Amygdala (tissue), 56 donors: ENCODE results near the gene GNAO1.
A peak's percentile ranks its signal among the peaks of the same experiment; 100 is the strongest.

Experiments
- DNase-seq, 56 donors: peaks; one replicate each; lab custom pipeline; 2025; lab: John Stamatoyannopoulos, UW

The GNAO1 gene

GRCh38 chr16:56355786-56356275, 164.5 kb downstream of the GNAO1 start:
- no peak for DNase-seq

DNA sequence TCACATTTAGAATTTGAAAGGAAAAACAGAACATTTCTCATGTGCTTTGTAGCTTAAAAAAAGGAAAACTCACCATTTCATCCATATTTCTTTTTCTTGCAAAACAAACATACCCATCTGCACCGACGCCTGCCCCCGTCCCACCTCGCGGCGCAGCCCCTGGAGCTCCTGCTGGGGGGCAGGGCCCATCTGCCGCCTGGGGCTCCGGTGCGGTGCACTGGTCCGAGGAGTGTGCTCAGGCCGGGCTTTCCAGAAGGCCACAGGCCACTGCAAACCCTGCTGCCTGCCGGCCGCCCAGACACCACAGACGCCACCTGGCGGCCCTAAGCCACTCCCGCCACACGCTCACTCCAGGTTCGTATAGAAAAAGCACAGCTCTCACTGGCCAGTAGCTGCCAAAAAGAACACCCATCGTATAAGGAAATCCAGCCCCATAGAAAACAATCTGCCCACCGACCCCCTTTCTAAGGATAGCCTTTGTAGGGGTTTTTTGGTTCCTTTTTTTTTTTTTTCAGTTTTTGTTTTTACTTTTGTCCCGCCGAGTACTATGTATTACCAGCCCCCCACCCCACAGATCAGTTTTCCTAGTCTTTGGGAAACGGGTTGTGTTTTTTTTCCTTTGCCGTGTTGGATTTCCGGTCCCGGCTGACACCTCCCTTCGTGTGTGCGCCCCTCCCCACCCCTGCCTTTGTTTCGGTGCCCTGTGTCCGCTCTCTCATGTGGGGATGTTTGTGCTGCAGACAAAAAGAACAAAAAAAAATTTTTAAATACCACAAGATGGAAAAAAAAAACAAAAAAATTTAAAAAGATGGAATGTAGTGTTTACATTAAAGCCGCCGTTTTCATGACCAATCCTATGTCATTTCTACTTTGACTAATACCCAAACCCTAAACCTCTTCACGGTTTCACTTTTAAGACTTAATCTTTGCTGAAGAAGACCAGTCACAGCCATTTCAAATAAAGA, 165.3 kb downstream of the GNAO1 start:
- DNase-seq = peak in 44 of 56 donors; percentile 12 to 81 (median 50)

DNA sequence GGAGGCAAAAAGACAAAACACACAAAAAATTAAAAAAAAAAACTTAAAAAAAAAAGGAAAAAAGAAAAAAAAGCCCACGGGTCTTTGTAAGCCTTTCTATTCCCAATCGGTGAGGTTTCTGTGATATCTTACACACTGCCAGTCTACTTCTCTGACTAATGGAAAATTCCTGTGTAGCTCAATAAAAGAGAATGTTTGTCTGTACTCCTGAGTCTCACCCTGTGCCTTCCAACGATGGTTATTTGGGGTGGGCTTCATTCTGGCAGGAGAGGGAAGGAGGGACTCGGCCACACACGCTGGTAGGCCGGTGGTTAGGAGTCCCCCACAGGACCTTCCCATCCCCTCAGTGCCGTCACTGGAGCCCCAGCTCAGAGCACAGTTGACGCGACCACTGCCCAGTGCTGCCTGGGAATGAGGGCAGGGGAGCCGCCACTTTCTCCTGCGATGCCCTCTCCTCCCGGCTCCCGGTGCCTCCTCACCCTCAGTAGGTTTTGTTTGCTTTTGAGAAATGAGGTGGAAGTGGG, 166.0 kb downstream of the GNAO1 start:
- no peak for DNase-seq

DNA sequence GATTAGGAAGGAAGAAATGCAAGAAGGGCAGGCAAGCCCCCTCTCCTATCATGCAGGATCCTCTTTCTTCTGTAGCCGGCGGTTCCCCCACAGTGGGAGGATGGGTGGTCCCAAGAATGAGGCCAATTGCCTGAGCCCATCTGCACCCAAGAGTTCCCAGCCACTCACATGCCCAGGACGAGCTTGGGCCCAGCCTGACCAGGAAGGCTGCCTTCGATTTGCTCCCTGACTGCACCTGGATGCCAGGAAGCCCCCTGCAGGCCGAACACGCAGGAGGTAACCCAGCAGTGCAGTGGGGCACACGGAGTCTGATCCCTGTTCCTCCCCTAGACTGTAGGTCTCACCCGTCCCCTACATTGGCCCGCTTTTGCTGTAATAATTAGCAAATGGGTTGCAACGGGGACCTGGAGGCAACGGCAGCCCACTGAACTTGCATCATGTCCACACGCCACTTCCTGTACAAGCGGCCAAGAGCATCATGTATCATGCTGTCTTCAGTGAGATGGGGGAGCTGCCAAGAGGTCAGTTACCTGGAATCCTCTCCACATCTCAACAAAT, 166.6 kb downstream of the GNAO1 start:
- no peak for DNase-seq

DNA sequence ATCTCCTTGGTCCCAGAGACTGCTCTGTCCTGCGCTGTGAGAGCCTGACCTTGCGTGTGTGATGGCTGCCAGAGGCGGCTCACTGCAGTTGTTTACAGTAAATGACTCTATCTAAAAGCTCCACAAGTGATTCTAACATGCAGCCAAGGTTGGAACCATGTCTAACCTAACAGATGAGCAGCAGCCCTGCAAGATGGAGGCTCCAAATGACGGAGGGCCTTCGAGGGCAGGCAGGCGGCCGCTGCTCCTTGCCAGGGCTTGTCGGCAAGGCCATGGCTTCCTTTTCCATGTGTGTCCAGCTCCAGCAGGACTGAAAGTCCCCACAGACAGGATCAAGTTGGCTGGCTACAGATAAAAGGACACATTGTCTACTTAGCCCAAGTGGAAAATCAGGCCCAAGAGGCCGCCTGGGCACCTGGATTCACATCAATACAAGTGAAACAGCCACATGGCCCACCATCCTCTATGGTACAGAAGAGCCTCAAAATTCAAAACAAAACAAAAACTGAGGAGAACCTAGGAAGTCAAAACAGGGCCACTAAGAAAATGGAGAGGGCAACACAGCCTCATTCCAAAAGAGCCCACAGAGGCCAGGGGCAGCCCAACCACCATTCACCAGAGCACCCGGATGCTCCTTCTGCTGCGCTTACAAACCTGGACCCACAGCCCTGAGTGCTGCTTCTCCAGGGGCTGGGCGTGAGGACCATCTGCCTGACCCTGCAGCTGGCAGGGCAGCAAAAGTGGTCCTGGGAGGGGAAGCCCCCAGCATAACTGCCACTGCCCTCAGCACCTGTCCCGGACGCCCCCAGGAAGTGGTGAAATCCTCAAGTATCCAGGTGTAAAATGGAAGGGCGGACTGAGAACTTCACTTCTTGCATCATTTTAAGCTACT, 169.1 kb downstream of the GNAO1 start:
- no peak for DNase-seq

GRCh38 chr16:56362057-56362655, 170.9 kb downstream of the GNAO1 start:
- DNase-seq = no peak

DNA sequence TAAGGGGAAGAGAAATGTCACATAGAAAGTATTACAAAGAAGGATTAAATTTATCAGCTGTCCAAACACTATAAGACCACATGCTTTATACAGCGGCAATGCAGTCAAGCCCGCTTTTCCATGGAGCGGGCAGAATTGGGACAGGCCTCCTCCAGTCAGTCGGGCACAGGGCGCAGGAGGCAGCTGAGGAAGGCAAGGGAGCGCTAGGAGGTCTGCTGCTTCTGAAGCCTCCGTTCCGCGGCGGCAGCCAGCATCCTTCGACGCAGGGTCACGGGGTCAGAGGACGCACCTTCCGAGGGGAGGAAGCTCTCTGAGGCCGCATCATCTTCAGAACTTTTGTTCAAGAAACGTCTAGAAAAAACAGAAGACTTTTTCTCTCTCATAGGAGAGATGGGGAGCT, 171.4 kb downstream of the GNAO1 start:
- no peak for DNase-seq

DNA sequence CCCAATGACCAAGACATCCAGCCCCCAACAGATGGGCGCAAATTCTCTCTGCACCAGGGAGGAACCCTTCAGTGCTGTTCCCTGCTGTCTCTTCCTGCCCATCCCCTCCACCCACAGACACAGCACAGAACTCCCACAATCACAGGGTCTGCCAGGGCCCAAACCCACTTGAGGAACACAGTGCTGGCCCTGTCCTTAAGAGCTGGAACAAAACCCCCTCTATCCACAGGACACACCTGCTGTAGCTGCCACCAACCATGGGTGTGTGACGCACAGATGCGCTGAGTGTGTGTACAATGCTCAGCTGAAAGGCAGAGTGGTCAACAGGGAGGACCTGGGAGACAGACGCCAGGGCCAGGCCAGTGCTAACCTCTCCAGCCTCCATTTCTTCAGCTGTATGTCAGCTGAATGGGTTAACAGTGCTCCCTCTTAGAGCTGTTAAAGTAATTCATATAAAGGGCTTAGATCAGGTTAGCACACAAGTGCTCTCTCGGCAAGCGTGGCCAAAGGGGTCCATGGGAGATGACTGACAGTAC, 172.0 kb downstream of the GNAO1 start:
- no peak for DNase-seq

DNA sequence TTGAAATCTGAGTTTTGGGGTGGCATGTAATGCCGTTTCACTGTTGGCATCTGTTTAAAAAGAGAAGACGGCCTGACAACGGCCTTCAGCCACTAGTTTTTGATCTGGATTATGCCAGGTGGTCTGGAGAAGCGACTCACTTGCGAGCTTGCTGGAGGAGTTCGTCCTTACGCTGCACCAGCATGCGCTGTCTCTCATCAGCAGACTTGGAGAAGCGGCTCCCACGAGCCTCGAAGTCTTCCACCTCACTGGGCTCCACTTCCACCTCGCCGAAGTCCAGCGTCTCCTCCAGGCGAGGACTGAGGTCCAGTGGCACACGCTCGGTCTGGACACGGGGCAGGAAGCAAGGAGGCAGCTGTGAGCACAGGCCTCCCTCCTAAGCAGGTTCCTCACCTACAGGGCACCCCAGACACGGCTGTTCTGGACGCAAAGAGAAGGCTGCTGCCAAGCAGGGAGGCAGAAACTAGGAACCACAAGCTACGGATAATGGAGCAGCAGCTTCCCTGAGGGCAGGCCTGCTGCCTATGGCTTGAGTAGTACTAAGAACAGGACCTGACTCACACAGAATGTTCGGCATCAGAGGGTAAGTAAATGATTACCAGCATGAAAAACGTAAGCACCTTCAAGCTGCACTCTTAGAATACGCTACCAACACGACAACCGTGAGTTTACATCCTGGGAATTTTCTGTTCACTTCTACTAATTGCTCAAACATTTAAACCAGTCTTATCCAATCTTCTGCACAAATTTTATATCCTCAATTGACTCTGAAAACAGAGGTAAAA, 172.7 kb downstream of the GNAO1 start:
- DNase-seq = no peak

DNA sequence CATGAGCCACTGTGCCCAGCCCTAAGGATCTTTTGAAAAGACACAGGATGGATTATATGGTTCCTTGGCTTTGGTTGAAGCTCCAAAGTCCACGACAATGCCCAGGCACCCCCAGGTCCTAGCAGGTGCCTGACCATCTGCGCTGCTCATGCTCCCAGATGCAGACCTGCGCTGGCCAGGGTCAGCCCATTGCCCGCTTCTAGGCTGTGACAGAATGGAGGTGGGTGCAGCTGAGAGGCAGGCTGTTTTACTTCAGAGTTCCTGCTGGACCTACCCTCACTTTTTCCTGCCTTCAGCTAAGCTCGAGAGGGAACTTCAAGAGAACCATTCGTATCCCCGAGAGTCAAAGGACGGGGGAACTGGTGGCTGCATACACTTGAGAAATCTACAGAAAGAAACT, 173.6 kb downstream of the GNAO1 start:
- DNase-seq = no peak

- no peak for DNase-seq
Observed at GRCh38 chr16:56365552-56365951, 174.3 kb downstream of the GNAO1 start.

GRCh38 chr16:56366945-56367344, 175.7 kb downstream of the GNAO1 start:
- no peak for DNase-seq

GRCh38 chr16:56367764-56368163, 176.5 kb downstream of the GNAO1 start:
- DNase-seq = no peak

DNA sequence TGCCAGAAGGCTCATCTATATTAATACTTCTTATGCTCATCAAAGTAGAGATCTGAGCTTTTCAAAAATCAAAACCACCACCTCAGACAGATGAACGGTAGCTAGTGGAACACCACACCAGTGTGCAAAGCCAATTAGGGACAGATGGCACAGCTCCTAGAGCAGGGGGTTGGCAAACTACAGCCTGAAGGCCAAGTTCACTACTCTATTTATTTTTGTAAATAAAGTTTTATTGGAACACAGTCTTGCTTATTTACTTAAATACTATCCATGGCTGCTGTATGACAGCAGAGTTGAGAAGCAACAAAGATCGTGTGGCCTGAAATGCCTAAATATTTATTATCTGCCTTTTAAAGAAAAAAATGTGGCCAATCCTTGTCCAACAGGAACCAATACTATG, 177.3 kb downstream of the GNAO1 start:
- no peak for DNase-seq

GRCh38 chr16:56369202-56369601, 177.9 kb downstream of the GNAO1 start:
- no peak for DNase-seq

DNA sequence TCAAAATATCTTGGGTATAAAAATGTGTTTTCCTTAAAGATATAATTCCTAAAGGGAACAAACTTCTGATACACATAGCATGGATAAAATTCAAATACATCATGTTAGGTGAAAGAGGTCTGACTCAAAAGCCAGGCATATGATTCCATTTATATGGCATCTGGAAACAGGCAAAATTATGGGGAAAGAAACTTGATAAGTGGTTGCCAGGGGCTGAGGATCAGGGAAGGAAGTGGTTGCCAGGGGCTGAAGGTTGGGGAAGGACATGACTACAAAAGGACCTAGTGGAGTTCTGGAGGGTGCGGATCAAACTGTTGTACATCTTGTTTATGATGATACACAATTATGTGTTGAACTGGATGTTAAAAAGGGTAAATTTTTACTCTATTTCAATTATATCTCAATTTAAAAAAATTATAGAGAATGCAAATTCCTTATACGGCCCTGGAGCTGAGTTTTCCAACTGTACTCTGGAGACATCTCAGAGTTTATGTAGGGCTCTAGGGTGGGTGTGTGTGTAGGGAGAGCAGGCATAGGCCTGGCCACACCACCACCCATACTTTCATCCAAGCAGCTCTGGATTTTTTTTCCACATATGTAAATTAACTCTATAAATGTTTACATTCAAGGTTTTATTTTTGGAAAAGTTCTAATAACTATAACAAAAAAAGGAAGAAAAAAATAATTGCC, 179.0 kb downstream of the GNAO1 start:
- DNase-seq = no peak

DNA sequence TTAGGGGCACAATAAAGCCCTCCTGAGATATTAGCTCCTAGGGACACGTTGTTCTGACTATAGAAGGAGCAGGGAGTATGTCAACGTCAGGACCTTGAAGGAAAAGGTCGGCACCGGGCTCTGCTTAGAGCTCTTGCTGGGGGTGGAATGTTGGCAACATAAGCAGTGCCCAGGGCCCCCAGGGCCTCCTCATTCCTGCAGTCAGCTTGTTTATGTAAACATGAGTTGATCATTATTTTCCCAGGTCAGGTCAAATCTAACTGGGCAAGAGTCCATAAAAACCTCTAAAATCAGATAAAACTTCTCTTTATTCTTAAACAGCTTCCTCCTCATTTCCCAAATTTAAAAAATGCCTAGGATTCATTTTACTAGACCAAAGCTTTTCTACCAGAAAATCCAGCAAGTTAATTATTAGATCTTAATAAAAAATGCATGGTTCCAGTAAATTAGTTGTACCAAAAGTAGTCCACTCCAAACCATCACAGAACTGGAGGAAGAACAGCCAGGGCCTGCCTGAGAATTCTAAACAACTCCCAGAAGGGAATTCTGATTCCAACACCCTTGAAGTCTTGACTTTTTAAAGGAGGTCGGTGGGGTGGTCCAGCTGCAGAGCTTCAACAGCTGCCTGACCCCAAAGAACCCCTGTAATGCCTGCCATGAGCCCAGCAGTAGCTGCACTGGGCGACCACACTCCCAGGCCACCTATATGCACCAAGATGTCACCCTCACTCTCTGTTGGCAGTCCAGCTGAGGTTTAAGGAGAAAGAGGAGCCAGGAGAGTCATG, 179.8 kb downstream of the GNAO1 start:
- DNase-seq = no peak

DNA sequence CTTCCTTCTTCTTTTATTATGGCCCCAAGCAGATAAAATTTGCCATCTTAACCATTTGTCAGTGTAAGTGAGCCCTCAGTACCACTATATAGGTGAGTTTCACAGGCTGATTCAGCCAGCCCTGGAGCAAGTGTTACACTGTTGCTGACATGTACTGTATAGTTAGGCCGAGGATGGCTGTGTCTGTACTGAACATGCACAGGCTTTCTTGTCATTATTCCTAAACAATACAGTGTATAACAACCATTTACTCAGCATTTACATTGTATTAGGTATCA, 180.3 kb downstream of the GNAO1 start:
- no peak for DNase-seq
